Measurements from ENCODE around the gene SCYL3. TPM values are rescaled to one million over a fixed set of nuclear protein-coding genes. Genes with fewer than 3 reads are reported as not detected.
"Not testable (repeated sequence)": the region's sequence is repeated elsewhere in the genome, so short reads cannot be mapped to it uniquely, and the experiment has no call there.

The SCYL3 gene
- total RNA-seq, 5 donors from 2014 or later (not counting 1 experiment from before 2014, with no cell fraction given) = 10.5 to 20.8 (median 18.2) TPM

- ChIA-PET POLR2A (no interaction called here), CTCF (interaction anchor here in 1 of 2 donors (0.5 kb wide), 1 partner anchor 188 kb away, joined by 6 read pairs; no protein-coding TSS in a partner anchor)
- Mint-ChIP-seq H3K4me3 (no peak overlapping the region), H3K36me3 (peaks cover 61% of the 10 kb centered on the region), H3K27ac (peak overlapping the region in 1 of 2 donors; percentile 44), H3K4me1 (peaks cover 31 to 49% (median 45%) of the 10 kb centered on the region in 3 donors), H3K9me3 (no peaks in the 10 kb centered on the region), H3K27me3 (no peaks in the 10 kb centered on the region)
- H3K27ac ChIP-seq (ENCODE audit: low read length) = no peak overlapping the region
- DNase-seq (no peak), ATAC-seq (replicated peaks in 1 of 4) (no peak)
- H3K36me3 ChIP-seq (ENCODE audit: control insufficient read depth in 2 of 2, extremely low read depth in 1 of 2, insufficient read depth in 1 of 2, low read length in 1 of 2) = peaks cover 9 to 57% of the 10 kb centered on the region in 2 donors
- H3K4me1 ChIP-seq (ENCODE audit: control insufficient read depth in 1 of 2, extremely low read depth in 1 of 2, insufficient read depth in 2 of 2, low read length in 2 of 2) = peaks cover 0 to 3% of the 10 kb centered on the region in 2 experiments
- WGBS (ENCODE audit: insufficient coverage) = no CpG with 5 or more reads among the region's 4 CpGs
- no peaks in the 10 kb centered on the region for H3K27me3 ChIP-seq (replicated peaks in 1 of 2; ENCODE audit: control insufficient read depth in 2 of 2, extremely low read depth in 1 of 2, insufficient read depth in 2 of 2, low read length in 1 of 2)
- H3K9me3 ChIP-seq = no peaks in the 10 kb centered on the region
- H3K4me3 ChIP-seq (ENCODE audit: control insufficient read depth in 1 of 2, extremely low read depth in 1 of 2, low read length in 1 of 2) = no peak overlapping the region
Measured at GRCh38 chr1:169878498-169878897, 15.2 kb downstream of the SCYL3 start.

GRCh38 chr1:169877800-169878491, 15.8 kb downstream of the SCYL3 start:
- Histone ChIP-seq H3K27ac (ENCODE audit: low read length) (no peak overlapping the region), H3K27me3 (replicated peaks in 1 of 2; ENCODE audit: control insufficient read depth in 2 of 2, extremely low read depth in 1 of 2, insufficient read depth in 2 of 2, low read length in 1 of 2) (no peaks in the 10 kb centered on the region), H3K9me3 (no peaks in the 10 kb centered on the region), H3K4me3 (ENCODE audit: control insufficient read depth in 1 of 2, extremely low read depth in 1 of 2, low read length in 1 of 2) (no peak overlapping the region), H3K4me1 (ENCODE audit: control insufficient read depth in 1 of 2, extremely low read depth in 1 of 2, insufficient read depth in 2 of 2, low read length in 2 of 2) (peaks cover 0 to 3% of the 10 kb centered on the region in 2 experiments), H3K36me3 (ENCODE audit: control insufficient read depth in 2 of 2, extremely low read depth in 1 of 2, insufficient read depth in 1 of 2, low read length in 1 of 2) (peaks cover 9 to 57% of the 10 kb centered on the region in 2 donors)
- DNase-seq = no peak
- H3K36me3 Mint-ChIP-seq = peaks cover 63% of the 10 kb centered on the region
- no CpG with 5 or more reads among the region's 2 CpGs for WGBS (ENCODE audit: insufficient coverage)
- no peaks in the 10 kb centered on the region for H3K27me3 Mint-ChIP-seq
- peaks cover 26 to 46% (median 42%) of the 10 kb centered on the region in 3 donors for H3K4me1 Mint-ChIP-seq
- CTCF ChIA-PET = no interaction called here
- no peak overlapping the region for H3K27ac Mint-ChIP-seq
- no peak for ATAC-seq (replicated peaks in 1 of 4)
- H3K4me3 Mint-ChIP-seq = no peak overlapping the region
- H3K9me3 Mint-ChIP-seq = no peaks in the 10 kb centered on the region
- POLR2A ChIA-PET = interaction anchor here in 1 of 2 donors (0.6 kb wide), 1 partner anchor 19 kb away, joined by 3 read pairs; no protein-coding TSS in a partner anchor

- Histone ChIP-seq H3K4me1 (ENCODE audit: control insufficient read depth in 1 of 2, extremely low read depth in 1 of 2, insufficient read depth in 2 of 2, low read length in 2 of 2) (no peaks in the 10 kb centered on the region), H3K36me3 (ENCODE audit: control insufficient read depth in 2 of 2, extremely low read depth in 1 of 2, insufficient read depth in 1 of 2, low read length in 1 of 2) (peaks cover 13 to 80% of the 10 kb centered on the region in 2 donors), H3K27ac (ENCODE audit: low read length) (no peak overlapping the region), H3K27me3 (replicated peaks in 1 of 2; ENCODE audit: control insufficient read depth in 2 of 2, extremely low read depth in 1 of 2, insufficient read depth in 2 of 2, low read length in 1 of 2) (no peaks in the 10 kb centered on the region), H3K9me3 (no peaks in the 10 kb centered on the region), H3K4me3 (ENCODE audit: control insufficient read depth in 1 of 2, extremely low read depth in 1 of 2, low read length in 1 of 2) (no peak overlapping the region)
- no peak overlapping the region for H3K27ac Mint-ChIP-seq
- POLR2A ChIA-PET = no interaction called here
- H3K27me3 Mint-ChIP-seq = no peaks in the 10 kb centered on the region
- ATAC-seq (replicated peaks in 1 of 4) (no peak), DNase-seq (no peak)
- WGBS (ENCODE audit: insufficient coverage) = no CpG with 5 or more reads among the region's 3 CpGs
- H3K9me3 Mint-ChIP-seq = no peaks in the 10 kb centered on the region
- H3K36me3 Mint-ChIP-seq = peaks cover 85% of the 10 kb centered on the region
- H3K4me3 Mint-ChIP-seq = no peak overlapping the region
- H3K4me1 Mint-ChIP-seq = peaks cover 16 to 27% (median 24%) of the 10 kb centered on the region in 3 donors
- CTCF ChIA-PET = no interaction called here
Measured at GRCh38 chr1:169874229-169874628, 19.5 kb downstream of the SCYL3 start.

- ChIA-PET CTCF (interaction anchor here in 1 of 2 donors (0.7 kb wide), 1 partner anchor 29 kb away, joined by 3 read pairs; no protein-coding TSS in a partner anchor), POLR2A (interaction anchor here in 1 of 2 donors (0.6 kb wide), 1 partner anchor 18 kb away, joined by 3 read pairs; no protein-coding TSS in a partner anchor)
- peaks cover 11 to 23% (median 19%) of the 10 kb centered on the region in 3 donors for H3K4me1 Mint-ChIP-seq
- H3K27me3 Mint-ChIP-seq = no peaks in the 10 kb centered on the region
- H3K4me1 ChIP-seq (ENCODE audit: control insufficient read depth in 1 of 2, extremely low read depth in 1 of 2, insufficient read depth in 2 of 2, low read length in 2 of 2) = no peaks in the 10 kb centered on the region
- DNase-seq = no peak
- H3K9me3 Mint-ChIP-seq = no peaks in the 10 kb centered on the region
- no peak overlapping the region for H3K27ac ChIP-seq (ENCODE audit: low read length)
- H3K4me3 ChIP-seq (ENCODE audit: control insufficient read depth in 1 of 2, extremely low read depth in 1 of 2, low read length in 1 of 2) = no peak overlapping the region
- H3K36me3 Mint-ChIP-seq = peaks cover 85% of the 10 kb centered on the region
- peak overlapping the region in 1 of 2 donors; percentile 3 for H3K27ac Mint-ChIP-seq
- no peaks in the 10 kb centered on the region for H3K9me3 ChIP-seq
- no CpG with 5 or more reads among the region's 3 CpGs for WGBS (ENCODE audit: insufficient coverage)
- ATAC-seq (replicated peaks in 1 of 4) = no peak
- no peaks in the 10 kb centered on the region for H3K27me3 ChIP-seq (replicated peaks in 1 of 2; ENCODE audit: control insufficient read depth in 2 of 2, extremely low read depth in 1 of 2, insufficient read depth in 2 of 2, low read length in 1 of 2)
- no peak overlapping the region for H3K4me3 Mint-ChIP-seq
- H3K36me3 ChIP-seq (ENCODE audit: control insufficient read depth in 2 of 2, extremely low read depth in 1 of 2, insufficient read depth in 1 of 2, low read length in 1 of 2) = peaks cover 10 to 80% of the 10 kb centered on the region in 2 donors
Measured at GRCh38 chr1:169873582-169874199, 20.0 kb downstream of the SCYL3 start.

GRCh38 chr1:169872906-169873305, 20.8 kb downstream of the SCYL3 start:
- H3K4me3 Mint-ChIP-seq = no peak overlapping the region
- H3K27me3 ChIP-seq (replicated peaks in 1 of 2; ENCODE audit: control insufficient read depth in 2 of 2, extremely low read depth in 1 of 2, insufficient read depth in 2 of 2, low read length in 1 of 2) = no peaks in the 10 kb centered on the region
- ChIA-PET POLR2A (interaction anchor here in 1 of 2 donors (0.6 kb wide), 2 partner anchors 19 to 32 kb away, joined by 3 read pairs; no protein-coding TSS in a partner anchor), CTCF (interaction anchor here in 1 of 2 donors (0.7 kb wide), 1 partner anchor 30 kb away, joined by 3 read pairs; no protein-coding TSS in a partner anchor)
- H3K9me3 ChIP-seq = no peaks in the 10 kb centered on the region
- no peak overlapping the region for H3K4me3 ChIP-seq (ENCODE audit: control insufficient read depth in 1 of 2, extremely low read depth in 1 of 2, low read length in 1 of 2)
- H3K27ac ChIP-seq (ENCODE audit: low read length) = no peak overlapping the region
- no peak overlapping the region for H3K27ac Mint-ChIP-seq
- H3K36me3 ChIP-seq (ENCODE audit: control insufficient read depth in 2 of 2, extremely low read depth in 1 of 2, insufficient read depth in 1 of 2, low read length in 1 of 2) = peaks cover 10 to 81% of the 10 kb centered on the region in 2 donors
- DNase-seq (no peak), ATAC-seq (replicated peaks in 1 of 4) (no peak)
- no peaks in the 10 kb centered on the region for H3K27me3 Mint-ChIP-seq
- H3K9me3 Mint-ChIP-seq = no peaks in the 10 kb centered on the region
- H3K4me1 Mint-ChIP-seq = peaks cover 6 to 15% (median 15%) of the 10 kb centered on the region in 3 donors
- H3K36me3 Mint-ChIP-seq = peaks cover 85% of the 10 kb centered on the region
- H3K4me1 ChIP-seq (ENCODE audit: control insufficient read depth in 1 of 2, extremely low read depth in 1 of 2, insufficient read depth in 2 of 2, low read length in 2 of 2) = no peaks in the 10 kb centered on the region

- H3K36me3 Mint-ChIP-seq = peaks cover 88% of the 10 kb centered on the region
- H3K9me3 Mint-ChIP-seq; CTCF ChIA-PET; H3K27ac Mint-ChIP-seq; H3K4me3 ChIP-seq (ENCODE audit: control insufficient read depth in 1 of 2, extremely low read depth in 1 of 2, low read length in 1 of 2); H3K4me3 Mint-ChIP-seq; H3K9me3 ChIP-seq; POLR2A ChIA-PET; ATAC-seq (replicated peaks in 1 of 4); H3K27me3 ChIP-seq (replicated peaks in 1 of 2; ENCODE audit: control insufficient read depth in 2 of 2, extremely low read depth in 1 of 2, insufficient read depth in 2 of 2, low read length in 1 of 2); H3K27me3 Mint-ChIP-seq; H3K4me1 ChIP-seq (ENCODE audit: control insufficient read depth in 1 of 2, extremely low read depth in 1 of 2, insufficient read depth in 2 of 2, low read length in 2 of 2); H3K27ac ChIP-seq (ENCODE audit: low read length); DNase-seq: not testable (repeated sequence)
- 100% methylated on average over 3 of the region's 3 CpGs for WGBS (ENCODE audit: insufficient coverage)
- peaks cover 6 to 15% (median 11%) of the 10 kb centered on the region in 3 donors for H3K4me1 Mint-ChIP-seq
- H3K36me3 ChIP-seq (ENCODE audit: control insufficient read depth in 2 of 2, extremely low read depth in 1 of 2, insufficient read depth in 1 of 2, low read length in 1 of 2) = peaks cover 10 to 83% of the 10 kb centered on the region in 2 donors
Measured at GRCh38 chr1:169871988-169872387, 21.7 kb downstream of the SCYL3 start.

Measured in T-cell (primary cell).